ENCODE measurements around the gene ZNF532. TPM values are rescaled to one million over a fixed set of nuclear protein-coding genes. Genes with fewer than 3 reads are reported as not detected.

ZNF532 gene
- total RNA-seq, 1 donor from 2014 or later: 33.1 TPM

GRCh38 chr18:58941426-58942099 lies 76.9 kb downstream of the ZNF532 start:
- DNase-seq (ENCODE audit: low read depth in 2 of 2): no peak

- DNase-seq (ENCODE audit: low read depth in 2 of 2): no peak
These were observed 79.2 kb downstream of the ZNF532 start for GRCh38 chr18:58943896-58944295.

GRCh38 chr18:58947136-58947732 lies 82.6 kb downstream of the ZNF532 start:
- no peak for DNase-seq (ENCODE audit: low read depth in 2 of 2)

- DNase-seq (ENCODE audit: low read depth in 2 of 2): no peak
These were observed 84.4 kb downstream of the ZNF532 start for GRCh38 chr18:58949031-58949430.

GRCh38 chr18:58951986-58952702 lies 87.5 kb downstream of the ZNF532 start:
- no peak for DNase-seq (ENCODE audit: low read depth in 2 of 2)

GRCh38 chr18:58952858-58953257 lies 88.2 kb downstream of the ZNF532 start:
- no peak for DNase-seq (ENCODE audit: low read depth in 2 of 2)

- peak; percentile 23 to 72 for DNase-seq (ENCODE audit: low read depth in 2 of 2)
These were observed 89.0 kb downstream of the ZNF532 start for GRCh38 chr18:58953627-58954026.

GRCh38 chr18:58955001-58955400 lies 90.3 kb downstream of the ZNF532 start:
- DNase-seq (ENCODE audit: low read depth in 2 of 2): no peak

- DNase-seq (ENCODE audit: low read depth in 2 of 2): no peak
These were observed 91.1 kb downstream of the ZNF532 start for GRCh38 chr18:58955738-58956137.

- no peak for DNase-seq (ENCODE audit: low read depth in 2 of 2)
These were observed 94.0 kb downstream of the ZNF532 start for GRCh38 chr18:58958628-58959027.

- DNase-seq (ENCODE audit: low read depth in 2 of 2): no peak
These were observed 95.8 kb downstream of the ZNF532 start for GRCh38 chr18:58960508-58960907.

- no peak for DNase-seq (ENCODE audit: low read depth in 2 of 2)
These were observed 96.5 kb downstream of the ZNF532 start for GRCh38 chr18:58960946-58961722.

GRCh38 chr18:58962336-58962735 lies 97.7 kb downstream of the ZNF532 start:
- DNase-seq (ENCODE audit: low read depth in 2 of 2): no peak

- DNase-seq (ENCODE audit: low read depth in 2 of 2): no peak
These were observed 100.8 kb downstream of the ZNF532 start for GRCh38 chr18:58965291-58966004.

- no peak for DNase-seq (ENCODE audit: low read depth in 2 of 2)
These were observed 101.5 kb downstream of the ZNF532 start for GRCh38 chr18:58966005-58966677.

GRCh38 chr18:58966704-58967103 lies 102.0 kb downstream of the ZNF532 start:
- no peak for DNase-seq (ENCODE audit: low read depth in 2 of 2)

- DNase-seq (ENCODE audit: low read depth in 2 of 2): peak in 1 of 2 donors; percentile 50
These were observed 103.1 kb downstream of the ZNF532 start for GRCh38 chr18:58967751-58968254.

GRCh38 chr18:58970943-58971790 lies 106.5 kb downstream of the ZNF532 start:
- DNase-seq (ENCODE audit: low read depth in 2 of 2): no peak

- DNase-seq (ENCODE audit: low read depth in 2 of 2): no peak
These were observed 110.6 kb downstream of the ZNF532 start for GRCh38 chr18:58975296-58975695.

- DNase-seq (ENCODE audit: low read depth in 2 of 2): no peak
These were observed 111.1 kb downstream of the ZNF532 start for GRCh38 chr18:58975781-58976180.

Measured in dermis microvascular lymphatic vessel endothelial cell (primary cell).